Gastrocnemius medialis (tissue), 4 donors: ENCODE measurements around the gene ICE1.

Experiments
- POLR2A ChIP-seq, 2 donors: fragments of 450-650 bp; IDR thresholded peaks; one replicate each; pipeline ENCODE4 v1.6.1; 2017; ENCODE audit warnings: antibody characterized with exemption in 2 of 2, mild to moderate bottlenecking in 2 of 2, moderate library complexity in 2 of 2
- TF ChIP-seq, protein P1 (sequence below), 5 experiments: fragments of 450-650 bp in 3 of 5; fragments of 200-600 bp in 2 of 5; sonication (generic) in 2 of 5; IDR thresholded peaks in 4 of 5; conservative IDR thresholded peaks in 1 of 5; 1 replicate in 4 of 5; 2 replicates in 1 of 5; pipeline ENCODE4 v1.5.1; 2016 to 2019; ENCODE audit warnings: antibody characterized with exemption in 5 of 5, mild to moderate bottlenecking in 3 of 5, moderate library complexity in 3 of 5

GRCh38 chr5:5523066-5523505, 100.6 kb downstream of the ICE1 start:
- TF ChIP-seq POLR2A (IDR thresholded peaks at IDR 0.05) = no peak
- TF ChIP-seq, protein P1, sequence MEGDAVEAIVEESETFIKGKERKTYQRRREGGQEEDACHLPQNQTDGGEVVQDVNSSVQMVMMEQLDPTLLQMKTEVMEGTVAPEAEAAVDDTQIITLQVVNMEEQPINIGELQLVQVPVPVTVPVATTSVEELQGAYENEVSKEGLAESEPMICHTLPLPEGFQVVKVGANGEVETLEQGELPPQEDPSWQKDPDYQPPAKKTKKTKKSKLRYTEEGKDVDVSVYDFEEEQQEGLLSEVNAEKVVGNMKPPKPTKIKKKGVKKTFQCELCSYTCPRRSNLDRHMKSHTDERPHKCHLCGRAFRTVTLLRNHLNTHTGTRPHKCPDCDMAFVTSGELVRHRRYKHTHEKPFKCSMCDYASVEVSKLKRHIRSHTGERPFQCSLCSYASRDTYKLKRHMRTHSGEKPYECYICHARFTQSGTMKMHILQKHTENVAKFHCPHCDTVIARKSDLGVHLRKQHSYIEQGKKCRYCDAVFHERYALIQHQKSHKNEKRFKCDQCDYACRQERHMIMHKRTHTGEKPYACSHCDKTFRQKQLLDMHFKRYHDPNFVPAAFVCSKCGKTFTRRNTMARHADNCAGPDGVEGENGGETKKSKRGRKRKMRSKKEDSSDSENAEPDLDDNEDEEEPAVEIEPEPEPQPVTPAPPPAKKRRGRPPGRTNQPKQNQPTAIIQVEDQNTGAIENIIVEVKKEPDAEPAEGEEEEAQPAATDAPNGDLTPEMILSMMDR (IDR thresholded peaks at IDR 0.05 in 4 of 5, conservative IDR thresholded peaks at IDR 0.05 in 1 of 5) = no peak
